ENCODE data around the gene PI4KB. TPM values are rescaled to one million over a fixed set of nuclear protein-coding genes. Genes with fewer than 3 reads are reported as not detected.

Gene PI4KB
- 10 to 100 TPM; 50.0 to 73.1 (median 56.0) TPM for total RNA-seq

DNA sequence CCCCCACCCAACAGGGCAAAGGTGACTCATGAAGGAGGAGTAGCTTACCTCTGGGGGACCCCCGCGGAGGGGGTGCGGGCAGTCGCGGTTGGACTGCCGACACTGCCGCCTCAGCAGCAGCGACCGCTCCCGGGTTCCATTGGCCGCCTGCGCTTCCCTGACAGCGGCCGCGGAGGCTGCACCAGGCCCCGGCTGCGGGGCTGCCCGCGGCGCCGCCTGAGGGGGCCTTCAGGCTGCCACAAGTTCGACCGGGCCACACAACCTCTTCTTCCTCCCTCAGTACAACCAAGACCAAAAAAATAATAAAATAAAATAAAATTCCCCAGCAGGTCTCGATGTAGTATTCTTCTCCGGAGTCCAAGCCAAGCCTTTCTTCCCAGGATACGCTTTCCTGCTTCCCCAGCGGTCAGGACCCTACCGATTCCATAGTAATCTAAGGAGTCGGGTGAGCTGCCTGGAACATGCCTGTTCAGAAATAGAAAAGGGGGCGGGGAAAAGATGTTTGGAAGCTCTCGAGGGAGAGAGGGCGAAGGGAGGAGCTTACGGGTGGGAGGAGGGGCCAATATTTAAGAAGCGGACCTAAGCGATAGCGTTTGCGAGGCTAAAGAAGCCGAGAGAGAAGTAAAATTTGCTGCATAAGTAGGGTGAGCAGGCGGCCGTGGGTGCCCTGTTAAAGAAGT lies at the start of gene PI4KB:
Gene PI4KB (minus strand): TSS at position 194 of the 680 bp plus-strand sequence. CDS start 10,935 bp downstream, outside the sequence.
- TF ChIP-seq, protein P1, sequence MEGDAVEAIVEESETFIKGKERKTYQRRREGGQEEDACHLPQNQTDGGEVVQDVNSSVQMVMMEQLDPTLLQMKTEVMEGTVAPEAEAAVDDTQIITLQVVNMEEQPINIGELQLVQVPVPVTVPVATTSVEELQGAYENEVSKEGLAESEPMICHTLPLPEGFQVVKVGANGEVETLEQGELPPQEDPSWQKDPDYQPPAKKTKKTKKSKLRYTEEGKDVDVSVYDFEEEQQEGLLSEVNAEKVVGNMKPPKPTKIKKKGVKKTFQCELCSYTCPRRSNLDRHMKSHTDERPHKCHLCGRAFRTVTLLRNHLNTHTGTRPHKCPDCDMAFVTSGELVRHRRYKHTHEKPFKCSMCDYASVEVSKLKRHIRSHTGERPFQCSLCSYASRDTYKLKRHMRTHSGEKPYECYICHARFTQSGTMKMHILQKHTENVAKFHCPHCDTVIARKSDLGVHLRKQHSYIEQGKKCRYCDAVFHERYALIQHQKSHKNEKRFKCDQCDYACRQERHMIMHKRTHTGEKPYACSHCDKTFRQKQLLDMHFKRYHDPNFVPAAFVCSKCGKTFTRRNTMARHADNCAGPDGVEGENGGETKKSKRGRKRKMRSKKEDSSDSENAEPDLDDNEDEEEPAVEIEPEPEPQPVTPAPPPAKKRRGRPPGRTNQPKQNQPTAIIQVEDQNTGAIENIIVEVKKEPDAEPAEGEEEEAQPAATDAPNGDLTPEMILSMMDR (IDR thresholded peaks at IDR 0.05; ENCODE audit: low read depth) = no peak

DNA sequence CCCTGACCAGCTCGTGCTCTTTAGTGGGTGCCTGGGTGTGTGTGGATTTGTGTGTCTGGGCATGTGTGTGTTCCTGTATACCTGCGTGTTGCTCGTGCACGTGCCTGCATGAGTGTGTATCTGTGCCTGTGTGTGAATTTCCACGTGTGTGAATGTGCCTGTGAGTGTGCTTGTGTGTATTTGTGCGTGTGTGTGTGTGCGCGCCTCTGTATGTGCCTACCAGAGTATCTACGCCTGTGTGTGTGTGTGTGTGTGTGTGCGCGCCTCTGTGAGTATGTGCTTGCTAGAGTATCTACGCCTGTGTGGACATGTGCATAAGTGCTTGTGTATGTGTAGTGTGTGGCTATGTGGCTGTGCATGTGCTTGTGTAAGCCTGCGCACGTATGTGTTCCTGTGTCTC lies 46.0 kb upstream of the PI4KB start:
- TF ChIP-seq, protein P1 (IDR thresholded peaks at IDR 0.05; ENCODE audit: low read depth) = no peak

- TF ChIP-seq, protein P1 (IDR thresholded peaks at IDR 0.05; ENCODE audit: low read depth) = no peak
Observed at GRCh38 chr1:151372058-151372934, 45.1 kb upstream of the PI4KB start, which contains the start of gene SELENBP1. SELENBP1 (minus strand) TSS chr1:151372705; CDS start chr1:151372641, 64 bp downstream.

- TF ChIP-seq, protein P1 (IDR thresholded peaks at IDR 0.05; ENCODE audit: low read depth) = no peak
Observed at GRCh38 chr1:151371370-151372057, 44.3 kb upstream of the PI4KB start.

DNA sequence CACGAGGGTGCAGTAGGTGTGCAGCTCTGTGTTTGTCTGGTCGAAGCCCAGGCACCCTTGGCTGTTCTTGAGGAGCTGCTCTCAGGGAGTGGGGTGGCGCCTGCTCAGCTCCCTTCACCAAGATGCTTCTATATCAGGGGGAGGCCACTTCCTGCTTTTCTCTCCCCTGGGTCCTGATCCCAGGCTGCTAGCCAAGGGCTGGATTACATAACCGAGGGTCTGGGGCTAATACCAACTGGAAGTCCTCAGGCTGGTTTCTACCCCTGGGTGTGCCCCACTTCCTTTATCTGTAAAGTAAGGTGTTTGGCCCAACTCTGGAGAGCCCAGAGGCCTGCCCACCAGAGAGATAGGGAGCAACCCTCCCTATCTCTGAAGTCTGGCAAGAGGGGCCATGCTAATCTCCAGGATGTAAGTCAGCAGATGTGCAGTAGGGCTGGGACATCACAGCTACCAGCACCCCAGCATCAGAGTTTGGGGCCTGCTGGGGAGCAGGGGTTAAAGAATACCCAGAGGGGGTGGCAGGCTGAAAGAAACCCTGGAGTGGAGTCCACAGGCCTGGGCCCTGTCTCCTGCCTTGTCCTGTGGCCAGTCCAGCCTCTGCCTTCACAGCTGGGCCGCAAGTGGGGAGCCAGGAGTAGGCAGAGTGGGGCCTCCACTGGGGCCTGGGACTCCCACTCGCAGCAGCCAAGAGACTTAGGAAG lies 43.1 kb upstream of the PI4KB start:
- TF ChIP-seq, protein P1 (IDR thresholded peaks at IDR 0.05; ENCODE audit: low read depth) = no peak

GRCh38 chr1:151369621-151370048 lies 42.4 kb upstream of the PI4KB start:
- TF ChIP-seq, protein P1 (IDR thresholded peaks at IDR 0.05; ENCODE audit: low read depth) = no peak
